Fibroblast of pulmonary artery (primary cell): Measurements from ENCODE around the gene SCN11A.
A peak's percentile ranks its signal among the peaks of the same experiment; 100 is the strongest.

ENCODE experiments used
- DNase-seq: peaks from one replicate; pipeline ENCODE4 v3.0.0-alpha.2; 2010; ENCODE audit warnings: low read depth
- H3K4me3 ChIP-seq: replicated peaks from 2 replicates; pipeline ENCODE4 v1.5.1; 2011; ENCODE audit warnings: low read depth, mild to moderate bottlenecking, control low read depth, low read length, moderate library complexity
- CTCF ChIP-seq: IDR thresholded peaks from 2 replicates; pipeline ENCODE4 v1.5.1; 2011; ENCODE audit warnings: mild to moderate bottlenecking, control low read depth, low read length, inconsistent platforms; ENCODE audit errors: missing control alignments

SCN11A gene

DNA sequence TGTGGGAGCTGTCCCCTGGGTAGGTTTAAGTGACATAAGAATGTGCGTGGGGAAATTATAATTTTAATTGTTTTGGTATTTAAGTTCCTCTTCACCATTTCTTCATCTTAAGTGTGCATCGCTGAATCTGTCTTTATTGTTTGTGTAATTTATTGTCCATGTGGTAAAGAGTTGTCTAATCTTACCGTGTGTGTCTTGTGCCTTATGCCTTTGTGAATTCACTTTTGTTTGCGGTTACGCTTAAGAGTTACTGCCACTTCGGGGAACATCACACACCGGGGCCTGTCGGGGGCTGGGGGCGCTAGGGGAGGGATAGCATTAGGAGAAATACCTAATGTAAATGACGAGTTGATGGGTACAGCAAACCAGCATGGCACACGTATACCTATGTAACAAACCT, 839 bp upstream of the SCN11A start:
- peak overlapping the region; percentile 80 for H3K4me3 ChIP-seq
- no peak for TF ChIP-seq CTCF
- no peak for DNase-seq

DNA sequence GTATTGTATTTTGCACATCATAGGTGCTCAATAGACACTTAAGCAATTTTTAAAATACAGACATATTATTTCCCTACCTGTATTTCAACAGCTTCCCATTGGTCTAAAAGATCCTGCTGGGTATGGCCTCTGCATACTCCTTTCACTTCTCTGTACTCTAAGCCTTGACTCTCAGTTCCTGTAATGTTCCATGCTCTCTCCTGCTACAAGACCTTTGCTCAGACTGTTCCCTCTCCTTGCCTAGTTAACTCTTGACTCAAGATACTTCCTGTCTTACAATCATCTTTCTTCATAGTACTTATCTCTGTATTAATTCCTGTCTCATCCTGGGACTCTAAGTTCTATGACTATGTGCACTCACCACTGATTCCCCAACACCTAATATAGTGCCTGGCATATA, 1.7 kb downstream of the SCN11A start:
- no peak for DNase-seq
- H3K4me3 ChIP-seq, result no peak overlapping the region
- TF ChIP-seq CTCF, result no peak

GRCh38 chr3:39038165-39038564, 13.6 kb downstream of the SCN11A start:
- TF ChIP-seq CTCF, result no peak
- no peak overlapping the region for H3K4me3 ChIP-seq
- peak; percentile 39 for DNase-seq

DNA sequence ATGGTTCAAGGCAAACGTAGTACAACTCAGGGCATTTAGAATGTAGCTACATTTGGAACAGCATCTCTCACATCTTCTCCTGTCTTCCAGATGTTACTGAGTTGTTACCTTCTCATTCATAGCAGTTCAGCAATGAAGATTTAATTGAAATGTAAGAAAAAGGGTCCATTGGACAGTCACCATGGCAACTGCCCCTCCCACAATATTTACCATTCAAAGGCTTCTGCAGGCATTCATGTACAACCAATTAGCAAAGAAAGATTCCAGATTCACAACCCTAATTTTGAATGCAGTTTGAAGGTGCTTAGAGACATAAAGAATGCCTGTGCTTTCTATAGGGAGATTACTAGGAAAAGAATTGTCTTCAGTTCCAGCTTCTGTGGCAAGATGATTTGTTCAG, 22.2 kb downstream of the SCN11A start:
- H3K4me3 ChIP-seq, result no peak overlapping the region
- no peak for TF ChIP-seq CTCF
- no peak for DNase-seq

GRCh38 chr3:39028546-39028945, 23.2 kb downstream of the SCN11A start:
- DNase-seq, result peak; percentile 16
- TF ChIP-seq CTCF, result no peak
- no peak overlapping the region for H3K4me3 ChIP-seq

DNA sequence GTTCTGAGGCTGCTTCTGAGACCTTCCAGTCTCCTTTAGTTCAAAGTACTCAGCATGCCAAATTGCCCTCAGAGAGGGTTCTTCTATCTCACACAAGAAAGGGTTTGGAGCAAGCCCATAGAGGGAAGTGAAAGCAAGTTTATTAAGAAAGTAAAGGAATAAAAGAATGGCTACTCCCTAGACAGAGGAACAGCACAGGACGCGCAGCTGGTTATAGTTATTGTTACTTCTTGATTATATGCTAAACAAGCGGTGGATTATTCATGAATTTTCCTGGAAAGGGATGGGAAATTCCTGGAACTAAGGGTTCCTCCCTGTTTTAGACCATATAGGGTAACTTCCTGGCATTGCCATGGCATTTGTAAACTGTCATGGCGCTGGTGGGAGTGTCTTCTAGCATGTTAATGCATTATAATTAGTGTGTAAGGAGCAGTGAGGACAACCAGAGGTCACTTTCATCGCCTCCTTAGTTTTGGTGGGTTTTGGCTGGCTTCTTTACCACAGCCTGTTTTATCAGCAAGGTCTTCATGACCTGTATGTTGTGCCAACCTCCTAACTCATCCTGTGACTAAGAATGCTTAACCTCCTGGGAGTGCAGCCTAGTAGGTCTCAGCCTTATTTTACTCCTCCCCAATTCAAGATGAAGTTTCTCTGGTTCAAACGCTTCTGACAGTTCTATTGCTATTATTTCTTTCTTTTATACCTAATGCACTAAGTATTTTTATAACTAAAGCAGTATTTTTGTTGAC, 26.3 kb downstream of the SCN11A start:
- no peak overlapping the region for H3K4me3 ChIP-seq
- DNase-seq, result peak; percentile 13
- TF ChIP-seq CTCF, result no peak

GRCh38 chr3:39024497-39024896, 27.2 kb downstream of the SCN11A start:
- no peak for TF ChIP-seq CTCF
- no peak for DNase-seq
- H3K4me3 ChIP-seq, result no peak overlapping the region
